Peyer's patch (tissue), 4 donors: ENCODE data around the gene DMD.

Source experiments
- POLR2A ChIP-seq, 2 donors: fragments of 450-650 bp; IDR thresholded peaks; one replicate each; pipeline ENCODE4 v1.5.1; 2017; ENCODE audit warnings: antibody characterized with exemption in 2 of 2, mild to moderate bottlenecking in 2 of 2, moderate library complexity in 2 of 2
- TF ChIP-seq, protein P1 (sequence below), 6 experiments: fragments of 450-650 bp in 4 of 6; fragments of 200-600 bp in 2 of 6; sonication (generic) in 1 of 6; IDR thresholded peaks; one replicate each; pipeline ENCODE4 v1.5.1; 2017 to 2019; ENCODE audit warnings: antibody characterized with exemption in 6 of 6, mild to moderate bottlenecking in 3 of 6, moderate library complexity in 1 of 6

DNA sequence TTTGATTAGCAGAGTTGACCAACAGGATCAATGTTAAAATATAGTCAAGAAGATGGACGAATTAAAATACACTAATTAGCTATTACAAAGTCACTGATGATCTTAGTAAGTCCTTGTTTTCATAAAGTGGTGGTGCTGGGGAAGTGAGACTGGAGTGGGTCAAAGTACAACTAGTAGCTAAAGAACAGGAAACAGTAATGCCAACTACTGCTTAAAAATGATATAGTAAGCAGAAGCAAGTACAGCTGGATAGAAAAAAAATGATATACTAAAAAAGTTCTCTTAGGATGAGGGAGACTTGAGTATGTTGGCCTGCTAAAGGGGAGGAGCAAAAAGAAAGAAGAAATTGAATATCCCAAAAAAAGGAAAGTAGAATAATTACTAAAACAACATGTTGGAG is 1558.7 kb downstream of the DMD start:
- no peak for TF ChIP-seq POLR2A (IDR thresholded peaks at IDR 0.05)
- TF ChIP-seq, protein P1, sequence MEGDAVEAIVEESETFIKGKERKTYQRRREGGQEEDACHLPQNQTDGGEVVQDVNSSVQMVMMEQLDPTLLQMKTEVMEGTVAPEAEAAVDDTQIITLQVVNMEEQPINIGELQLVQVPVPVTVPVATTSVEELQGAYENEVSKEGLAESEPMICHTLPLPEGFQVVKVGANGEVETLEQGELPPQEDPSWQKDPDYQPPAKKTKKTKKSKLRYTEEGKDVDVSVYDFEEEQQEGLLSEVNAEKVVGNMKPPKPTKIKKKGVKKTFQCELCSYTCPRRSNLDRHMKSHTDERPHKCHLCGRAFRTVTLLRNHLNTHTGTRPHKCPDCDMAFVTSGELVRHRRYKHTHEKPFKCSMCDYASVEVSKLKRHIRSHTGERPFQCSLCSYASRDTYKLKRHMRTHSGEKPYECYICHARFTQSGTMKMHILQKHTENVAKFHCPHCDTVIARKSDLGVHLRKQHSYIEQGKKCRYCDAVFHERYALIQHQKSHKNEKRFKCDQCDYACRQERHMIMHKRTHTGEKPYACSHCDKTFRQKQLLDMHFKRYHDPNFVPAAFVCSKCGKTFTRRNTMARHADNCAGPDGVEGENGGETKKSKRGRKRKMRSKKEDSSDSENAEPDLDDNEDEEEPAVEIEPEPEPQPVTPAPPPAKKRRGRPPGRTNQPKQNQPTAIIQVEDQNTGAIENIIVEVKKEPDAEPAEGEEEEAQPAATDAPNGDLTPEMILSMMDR (IDR thresholded peaks at IDR 0.05), result no peak
